GM12892 (cell line): Measurements from ENCODE around the gene TENT5C.

Source experiments
- DNase-seq: peaks from one replicate; pipeline ENCODE4 v3.0.0; 2011; ENCODE audit not compliant: insufficient read length
- FAIRE-seq: peaks from 2 replicates; lab custom pipeline; 2011; peaks lifted over from hg19 to GRCh38; lab: Jason Lieb, UNC
- POLR2A ChIP-seq: IDR thresholded peaks from 2 replicates; pipeline ENCODE4 v1.6.1; 2011; ENCODE audit warnings: low read depth, low read length, control low read depth
- POLR2AphosphoS5 ChIP-seq: IDR thresholded peaks from 2 replicates; pipeline ENCODE4 v1.6.1; 2011; ENCODE audit warnings: low read depth, low read length, control low read depth
- TAF1 ChIP-seq: IDR thresholded peaks from 2 replicates; pipeline ENCODE4 v1.6.1; 2011; ENCODE audit warnings: low read depth, mild to moderate bottlenecking, control low read depth, low read length, borderline replicate concordance

Gene TENT5C

GRCh38 chr1:117599286-117600221 lies 6.3 kb upstream of the TENT5C start:
- FAIRE-seq (no peak), DNase-seq (no peak)

DNA sequence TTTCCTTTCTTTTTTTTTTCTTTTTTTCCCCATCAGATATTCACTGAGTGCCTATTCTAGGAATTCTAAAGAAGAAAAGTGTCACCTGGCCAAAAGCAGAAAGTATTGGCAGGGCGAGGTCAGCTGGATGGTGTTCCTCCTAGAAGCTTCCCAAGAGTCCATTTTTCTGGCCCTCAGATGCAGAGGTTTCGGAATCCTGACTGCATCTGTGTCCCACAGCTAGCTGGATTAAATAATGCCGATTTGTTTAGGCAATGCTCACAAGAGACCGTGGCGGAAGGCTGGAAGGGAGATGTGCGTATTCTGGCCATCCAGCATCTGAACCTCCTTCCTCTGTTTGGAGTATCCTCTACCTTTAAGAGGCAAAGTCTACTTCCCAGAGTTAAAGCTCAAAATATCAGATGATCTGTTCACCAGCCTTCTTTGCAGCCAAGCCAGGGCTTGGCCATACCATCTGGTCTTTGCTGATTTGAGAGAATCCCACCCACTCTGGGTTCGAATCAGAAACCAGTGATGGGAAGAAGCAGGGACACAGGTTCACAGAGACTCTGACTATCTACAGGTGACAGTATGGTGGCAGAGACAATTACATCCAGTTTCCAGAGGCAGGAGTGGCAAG lies 5.4 kb upstream of the TENT5C start:
- no peak for DNase-seq
- FAIRE-seq: no peak
- TF ChIP-seq POLR2A (no peak), TAF1 (no peak), POLR2AphosphoS5 (no peak)

More at GRCh38 chr1:117599286-117600221, 6.3 kb upstream of the TENT5C start:
- TF ChIP-seq POLR2AphosphoS5 (no peak), POLR2A (no peak), TAF1 (no peak)

- FAIRE-seq (no peak), DNase-seq (no peak)
- TF ChIP-seq POLR2AphosphoS5 (no peak), POLR2A (no peak), TAF1 (no peak)
Observed at GRCh38 chr1:117600966-117601365, 4.9 kb upstream of the TENT5C start.

GRCh38 chr1:117602862-117603261 lies 3.0 kb upstream of the TENT5C start:
- TF ChIP-seq POLR2A (no peak), TAF1 (no peak), POLR2AphosphoS5 (no peak)
- DNase-seq (no peak), FAIRE-seq (no peak)

DNA sequence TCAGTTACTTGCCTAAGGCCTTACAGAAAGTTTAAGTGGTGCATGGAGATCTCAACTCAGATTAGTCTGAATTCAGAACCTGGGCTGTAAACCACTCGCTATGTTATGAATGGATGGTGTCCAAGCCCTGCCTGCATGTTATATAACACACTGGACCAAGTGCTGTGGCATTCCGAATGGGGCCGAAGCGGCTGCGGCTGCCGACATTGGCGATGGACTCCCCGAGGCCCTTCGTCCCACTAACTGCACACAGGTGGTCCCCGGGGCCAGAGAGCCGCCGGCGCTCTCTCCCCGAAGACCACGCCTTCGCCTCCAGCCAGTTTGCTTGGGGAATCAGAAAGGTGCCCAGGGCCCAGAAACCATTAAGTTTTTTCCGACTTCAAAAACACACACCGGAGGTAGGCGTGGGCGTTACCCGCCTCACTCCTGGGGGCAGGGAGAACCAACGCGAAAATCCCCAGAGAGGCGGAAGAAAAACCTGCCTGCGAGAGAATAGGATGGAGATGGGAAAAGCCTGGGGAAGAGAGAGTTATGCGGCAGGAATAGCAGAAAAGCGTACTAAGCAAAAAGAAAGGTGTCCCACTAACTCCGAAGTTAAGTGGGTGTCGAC lies 579 bp upstream of the TENT5C start:
- TF ChIP-seq POLR2AphosphoS5: no peak
- no peak for TF ChIP-seq TAF1
- TF ChIP-seq POLR2A: no peak
- DNase-seq (peak; percentile 37), FAIRE-seq (no peak)

DNA sequence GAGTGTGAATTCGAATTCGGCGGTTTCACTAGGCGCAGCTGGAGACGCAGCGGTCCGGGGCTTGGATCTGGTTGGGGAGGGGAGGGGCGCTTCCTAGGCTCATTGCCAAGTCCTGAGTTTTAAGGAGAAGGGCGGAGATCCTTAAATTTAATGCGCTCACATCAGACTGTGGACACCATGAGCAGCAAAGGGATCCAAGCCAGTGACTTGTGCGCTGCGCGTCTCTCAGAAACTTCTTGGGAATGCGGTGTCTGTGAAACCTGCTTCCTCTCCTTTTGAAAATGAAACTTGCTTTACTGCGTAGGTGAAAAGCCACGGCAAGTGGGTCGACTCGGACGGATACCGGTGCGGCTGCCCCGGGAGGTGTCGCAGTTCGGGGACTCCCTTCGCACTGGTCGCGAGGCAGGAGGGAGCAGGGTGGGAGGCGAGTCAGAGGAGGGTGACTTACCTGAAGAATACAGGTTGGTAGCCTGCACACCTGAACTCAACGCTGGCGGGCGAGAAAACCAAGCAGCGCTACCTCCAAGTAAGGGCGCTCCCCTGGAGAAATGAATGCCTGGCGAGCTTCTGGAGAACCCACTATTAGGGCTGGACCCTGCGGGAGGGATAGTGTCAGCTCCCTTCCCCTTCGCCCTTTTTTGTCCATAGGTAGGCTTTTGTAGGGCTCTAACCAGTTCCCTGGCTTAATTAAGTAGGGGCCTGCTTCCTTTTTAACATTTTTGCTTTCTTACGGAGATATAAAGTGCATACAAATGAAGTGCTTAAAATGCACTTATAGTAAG lies 992 bp downstream of the TENT5C start:
- TF ChIP-seq POLR2AphosphoS5 (no peak), TAF1 (no peak), POLR2A (no peak)
- no peak for DNase-seq
- FAIRE-seq: peak; percentile 42

DNA sequence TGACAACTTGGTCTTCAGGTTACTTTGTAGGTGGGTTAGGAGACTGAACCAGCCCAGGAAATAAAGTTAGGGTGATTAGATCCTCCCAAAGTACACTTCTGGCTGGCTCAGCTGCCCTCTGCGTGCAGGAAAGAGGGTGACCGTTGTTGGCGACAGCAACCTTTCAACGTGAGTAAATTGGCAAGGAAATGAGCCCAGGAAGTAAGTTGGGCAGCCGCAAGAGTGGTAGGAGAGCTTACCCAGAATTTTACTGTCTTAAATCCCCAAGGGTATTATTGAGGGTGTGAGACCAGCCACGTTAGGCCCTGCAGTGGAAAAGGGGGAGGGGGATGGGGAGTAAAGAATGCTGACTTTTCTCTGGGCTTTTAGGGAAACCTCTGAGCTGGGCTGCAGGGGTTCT lies 1.6 kb downstream of the TENT5C start:
- FAIRE-seq: no peak
- TF ChIP-seq POLR2AphosphoS5 (no peak), TAF1 (no peak), POLR2A (no peak)
- no peak for DNase-seq

- TF ChIP-seq TAF1 (no peak), POLR2AphosphoS5 (no peak), POLR2A (no peak)
- no peak for FAIRE-seq
- DNase-seq: no peak
Observed at GRCh38 chr1:117608115-117608615, 2.3 kb downstream of the TENT5C start.

- no peak for TF ChIP-seq POLR2A
- TF ChIP-seq POLR2AphosphoS5: no peak
- no peak for TF ChIP-seq TAF1
- DNase-seq (no peak), FAIRE-seq (no peak)
Observed at GRCh38 chr1:117608758-117609157, 2.9 kb downstream of the TENT5C start.

- DNase-seq: no peak
- no peak for TF ChIP-seq TAF1
- TF ChIP-seq POLR2AphosphoS5: no peak
- TF ChIP-seq POLR2A: no peak
- no peak for FAIRE-seq
Observed at GRCh38 chr1:117609471-117609911, 3.6 kb downstream of the TENT5C start.

DNA sequence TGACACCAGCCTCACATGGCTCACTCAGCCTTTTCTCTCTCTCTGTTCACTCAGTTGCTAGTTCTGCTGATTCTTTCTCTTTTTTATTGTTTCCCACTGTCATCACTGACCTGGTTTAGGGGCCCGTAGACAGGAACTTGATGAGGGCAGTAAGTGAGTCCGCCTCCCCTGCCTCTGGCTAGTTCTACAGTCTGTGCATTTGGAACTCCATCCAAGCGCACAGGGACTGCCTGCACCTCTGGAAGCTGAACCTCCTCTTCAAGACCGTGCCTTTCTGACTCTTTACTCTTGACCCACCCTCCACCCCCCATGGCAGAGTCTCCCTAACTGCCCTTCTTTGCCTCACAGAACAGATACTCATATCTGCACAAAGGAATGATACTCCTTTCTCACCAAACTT lies 4.2 kb downstream of the TENT5C start:
- no peak for FAIRE-seq
- DNase-seq: no peak
- TF ChIP-seq POLR2A (no peak), POLR2AphosphoS5 (no peak), TAF1 (no peak)

DNA sequence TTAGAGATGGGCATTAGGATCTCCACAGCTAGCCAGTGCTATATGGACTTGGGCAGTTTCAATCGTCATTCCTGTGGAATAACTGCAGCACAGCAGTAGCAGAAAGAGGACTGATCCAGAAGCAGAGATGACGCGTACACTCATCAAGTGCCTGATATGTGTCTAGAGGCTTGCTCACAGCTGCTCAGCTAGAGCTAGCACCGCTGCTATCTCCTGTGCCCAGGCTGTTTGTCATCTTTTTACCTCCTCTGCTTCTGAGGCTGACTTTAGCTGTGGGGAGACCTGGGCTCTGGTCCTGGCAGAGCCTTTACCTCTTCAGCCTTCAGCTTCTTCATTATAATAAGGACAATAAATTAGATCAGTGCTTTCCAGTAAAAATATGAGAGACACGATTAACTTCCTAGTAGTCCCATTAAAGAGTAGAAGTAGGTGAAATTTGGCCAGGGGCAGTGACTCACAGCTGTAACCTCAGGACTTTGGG lies 5.3 kb downstream of the TENT5C start:
- FAIRE-seq (no peak), DNase-seq (no peak)

More for the DNA sequence above, 5.3 kb downstream of the TENT5C start:
- TF ChIP-seq POLR2AphosphoS5 (no peak), TAF1 (no peak), POLR2A (no peak)
